Vagina (tissue), 2 donors: ENCODE measurements around the gene EME1. TPM values are rescaled to one million over a fixed set of nuclear protein-coding genes. Genes with fewer than 3 reads are reported as not detected.
"Not testable (repeated sequence)": the region's sequence is repeated elsewhere in the genome, so short reads cannot be mapped to it uniquely, and the experiment has no call there.

Experiments used
- DNase-seq, 2 donors: peaks; one replicate each; pipeline ENCODE4 v3.0.0-alpha.2; 2017; ENCODE audit errors: extremely low spot score in 2 of 2
- H3K27ac ChIP-seq: fragments of 200-600 bp; sonication (generic); one replicate; pipeline ENCODE4 v1.5.1; 2019
- H3K27me3 ChIP-seq: fragments of 200-600 bp; sonication (generic); one replicate; pipeline ENCODE4 v1.5.1; 2019
- H3K36me3 ChIP-seq, 2 donors: fragments of 200-600 bp; sonication (generic); one replicate each; pipeline ENCODE4 v1.5.1; 2017 to 2019
- H3K4me1 ChIP-seq: fragments of 200-600 bp; sonication (generic); one replicate; pipeline ENCODE4 v1.5.1; 2019
- H3K4me3 ChIP-seq, 2 donors: fragments of 200-600 bp; sonication (generic); 1 replicate in 1 of 2; 2 replicates in 1 of 2; pipeline ENCODE4 v1.5.1; 2016 to 2019
- H3K9me3 ChIP-seq: fragments of 200-600 bp; sonication (generic); one replicate; pipeline ENCODE4 v1.5.1; 2019
- CTCF ChIP-seq, 3 experiments: fragments of 450-650 bp in 2 of 3; fragments of 200-600 bp in 1 of 3; sonication (generic) in 1 of 3; IDR thresholded peaks; one replicate each; pipeline ENCODE4 v1.5.1; 2017 to 2019; ENCODE audit warnings: antibody characterized with exemption in 3 of 3, mild to moderate bottlenecking in 2 of 3, moderate library complexity in 2 of 3
- POLR2A ChIP-seq, 2 donors: fragments of 450-650 bp; IDR thresholded peaks; one replicate each; pipeline ENCODE4 v1.6.1; 2017; ENCODE audit warnings: antibody characterized with exemption in 2 of 2, mild to moderate bottlenecking in 2 of 2, moderate library complexity in 2 of 2
- POLR2AphosphoS5 ChIP-seq, 2 donors: sonication (generic); formaldehyde crosslinking; IDR thresholded peaks; one replicate each; pipeline ENCODE4 v1.9.0; 2017; ENCODE audit warnings: antibody characterized with exemption in 2 of 2, mild to moderate bottlenecking in 2 of 2, low read depth in 1 of 2; ENCODE audit not compliant: insufficient read depth in 1 of 2
- intact Hi-C: fragments of 100-400 bp; cut with DNase I; formaldehyde crosslinking; loops from one replicate; pipeline ENCODE4 v1.15.1; 2023
- total RNA-seq: library from RNA; depleted of rRNA; stranded (reverse); fragments of >200 nt; gene quantifications from one replicate; pipeline ENCODE4 v1.2.3, GENCODE V29; 2016

EME1 gene
- total RNA-seq, 1 donor from 2014 or later = 2.9 TPM

GRCh38 chr17:50397919-50398285, 24.9 kb downstream of the EME1 start:
- Histone ChIP-seq H3K4me1 (peaks cover 34% of the 10 kb centered on the region), H3K27me3 (no peaks in the 10 kb centered on the region), H3K4me3 (peak overlapping the region; percentile 90 to 94), H3K27ac (peak overlapping the region; percentile 79), H3K9me3 (no peaks in the 10 kb centered on the region), H3K36me3 (peaks cover 0 to 22% of the 10 kb centered on the region in 2 donors)
- TF ChIP-seq CTCF (IDR thresholded peaks at IDR 0.05) = no peak
- no peak for TF ChIP-seq POLR2AphosphoS5 (IDR thresholded peaks at IDR 0.05; ENCODE audit: insufficient read depth in 1 of 2, low read depth in 1 of 2)
- intact Hi-C loops = no loop called here
- no peak for DNase-seq

- H3K9me3 ChIP-seq, H3K4me3 ChIP-seq, DNase-seq, intact Hi-C loops, H3K27me3 ChIP-seq, H3K27ac ChIP-seq: not testable (repeated sequence)
- H3K36me3 ChIP-seq = peaks cover 0 to 14% of the 10 kb centered on the region in 2 donors
- H3K4me1 ChIP-seq = peaks cover 34% of the 10 kb centered on the region
These were observed 25.6 kb downstream of the EME1 start for GRCh38 chr17:50398672-50399071.

GRCh38 chr17:50399591-50399990, 26.6 kb downstream of the EME1 start:
- H3K36me3 ChIP-seq, H3K27me3 ChIP-seq, intact Hi-C loops, H3K9me3 ChIP-seq, DNase-seq, H3K4me3 ChIP-seq, H3K27ac ChIP-seq: not testable (repeated sequence)
- H3K4me1 ChIP-seq = peaks cover 28% of the 10 kb centered on the region

GRCh38 chr17:50405351-50405750, 32.3 kb downstream of the EME1 start:
- H3K36me3 ChIP-seq, H3K4me3 ChIP-seq: not testable (repeated sequence)

GRCh38 chr17:50406578-50406977, 33.5 kb downstream of the EME1 start:
- no peaks in the 10 kb centered on the region for H3K4me1 ChIP-seq
- TF ChIP-seq CTCF (IDR thresholded peaks at IDR 0.05) (no peak), POLR2A (IDR thresholded peaks at IDR 0.05) (no peak), POLR2AphosphoS5 (IDR thresholded peaks at IDR 0.05; ENCODE audit: insufficient read depth in 1 of 2, low read depth in 1 of 2) (no peak)

More at GRCh38 chr17:50405351-50405750, 32.3 kb downstream of the EME1 start:
- H3K9me3 ChIP-seq, H3K27ac ChIP-seq, DNase-seq, intact Hi-C loops, H3K27me3 ChIP-seq, H3K4me1 ChIP-seq: not testable (repeated sequence)

GRCh38 chr17:50407921-50408320, 34.9 kb downstream of the EME1 start:
- H3K9me3 ChIP-seq = no peaks in the 10 kb centered on the region
- TF ChIP-seq POLR2A (IDR thresholded peaks at IDR 0.05) (no peak), POLR2AphosphoS5 (IDR thresholded peaks at IDR 0.05; ENCODE audit: insufficient read depth in 1 of 2, low read depth in 1 of 2) (no peak), CTCF (IDR thresholded peaks at IDR 0.05) (no peak)
- H3K27ac ChIP-seq = no peak overlapping the region
- no peaks in the 10 kb centered on the region for H3K27me3 ChIP-seq
- DNase-seq = no peak
- no peaks in the 10 kb centered on the region for H3K36me3 ChIP-seq
- intact Hi-C loops = no loop called here
- no peaks in the 10 kb centered on the region for H3K4me1 ChIP-seq
- H3K4me3 ChIP-seq = no peak overlapping the region

More at GRCh38 chr17:50406578-50406977, 33.5 kb downstream of the EME1 start:
- Histone ChIP-seq H3K27ac (no peak overlapping the region), H3K4me3 (no peak overlapping the region), H3K27me3 (no peaks in the 10 kb centered on the region), H3K9me3 (no peaks in the 10 kb centered on the region), H3K36me3 (no peaks in the 10 kb centered on the region)
- intact Hi-C loops = no loop called here
- no peak for DNase-seq

GRCh38 chr17:50412188-50412732, 39.2 kb downstream of the EME1 start:
- Histone ChIP-seq H3K27me3 (no peaks in the 10 kb centered on the region), H3K4me3 (no peak overlapping the region), H3K9me3 (no peaks in the 10 kb centered on the region), H3K4me1 (no peaks in the 10 kb centered on the region), H3K36me3 (no peaks in the 10 kb centered on the region), H3K27ac (no peak overlapping the region)
- no peak for TF ChIP-seq POLR2AphosphoS5 (IDR thresholded peaks at IDR 0.05; ENCODE audit: insufficient read depth in 1 of 2, low read depth in 1 of 2)
- TF ChIP-seq POLR2A (IDR thresholded peaks at IDR 0.05) = no peak
- TF ChIP-seq CTCF (IDR thresholded peaks at IDR 0.05) = no peak
- DNase-seq = no peak
- intact Hi-C loops = no loop called here
